Measurements from ENCODE around the gene KRT16. TPM values are rescaled to one million over a fixed set of nuclear protein-coding genes. Genes with fewer than 3 reads are reported as not detected.

The KRT16 gene
- total and polyA plus RNA-seq, 2 donors (not counting 1 experiment from before 2014, with no cell fraction given): not detected

DNA sequence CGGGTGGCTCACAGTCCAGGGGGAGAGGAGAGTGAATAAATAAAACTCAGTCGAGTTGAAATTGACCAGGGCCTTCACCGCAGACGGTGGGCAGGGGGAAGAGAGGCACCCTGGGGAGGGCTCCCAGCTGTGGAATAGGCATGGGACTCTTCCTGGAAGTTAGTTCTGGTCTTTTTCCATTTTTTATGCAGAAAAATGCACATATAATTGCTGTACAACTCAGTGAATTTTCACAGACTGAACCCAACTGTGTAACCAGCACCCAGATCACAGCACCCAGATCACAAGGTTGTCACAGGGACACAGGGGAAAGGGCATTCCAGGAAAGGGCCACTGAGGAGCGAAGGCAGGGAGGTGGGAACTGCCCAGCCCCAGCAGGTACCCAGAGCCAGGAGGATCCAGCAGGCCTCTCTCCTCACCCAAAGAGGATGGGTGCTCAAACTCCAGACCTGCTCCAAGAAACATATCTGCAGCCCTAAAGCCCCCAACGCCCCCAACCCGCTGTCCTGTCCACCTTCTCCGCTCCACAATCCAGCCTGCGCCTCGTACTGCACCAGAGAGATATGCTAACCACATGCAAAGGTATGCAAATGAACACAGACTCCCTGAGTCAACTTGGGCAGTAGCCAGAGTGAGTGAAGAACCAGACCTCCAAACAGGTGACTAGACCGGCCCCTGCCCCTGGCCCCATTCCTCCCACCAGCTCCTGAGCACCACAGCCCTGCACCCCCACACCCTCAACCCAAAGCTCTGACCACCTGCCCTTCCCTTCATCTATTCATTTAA, 47.1 kb upstream of the KRT16 start:
- Histone ChIP-seq H4K20me1 (ENCODE audit: control insufficient read depth, insufficient read depth, low read length, poor library complexity, severe bottlenecking) (no peaks in the 10 kb centered on the region), H3K4me3 (ENCODE audit: control extremely low read depth in 1 of 5, extremely low read depth in 1 of 5, insufficient read depth in 1 of 5, low read depth in 2 of 5, low read length in 4 of 5) (no peak overlapping the region), H3K9ac (ENCODE audit: low read length) (no peak overlapping the region), H2AFZ (ENCODE audit: insufficient read depth, low read depth, low read length, poor library complexity, severe bottlenecking) (no peak overlapping the region), H3K36me3 (replicated peaks in 1 of 2; ENCODE audit: control extremely low read depth in 1 of 2, control insufficient read depth in 1 of 2, extremely low read depth in 1 of 2, insufficient read depth in 2 of 2, low read length in 1 of 2) (no peaks in the 10 kb centered on the region), H3K27me3 (replicated peaks in 1 of 4; ENCODE audit: control extremely low read depth in 1 of 4, control insufficient read depth in 3 of 4, insufficient read depth in 4 of 4, low read length in 3 of 4) (no peaks in the 10 kb centered on the region), H3K4me1 (ENCODE audit: control insufficient read depth in 2 of 2, insufficient read depth in 2 of 2, low read length in 2 of 2) (peaks cover 0 to 8% of the 10 kb centered on the region in 2 donors), H3K79me2 (ENCODE audit: control insufficient read depth, insufficient read depth, low read length) (no peaks in the 10 kb centered on the region), H3K4me2 (replicated peaks; ENCODE audit: low read depth, low read length, poor library complexity, severe bottlenecking) (no peak overlapping the region), H3K9me3 (ENCODE audit: control extremely low read depth in 1 of 3, control insufficient read depth in 2 of 3, insufficient read depth in 1 of 3, low read length in 2 of 3) (no peaks in the 10 kb centered on the region), H3K27ac (ENCODE audit: low read length in 2 of 2) (no peak overlapping the region)
- no peak overlapping the region for H3K27ac Mint-ChIP-seq
- H3K4me3 Mint-ChIP-seq: no peak overlapping the region
- no peaks in the 10 kb centered on the region for H3K9me3 Mint-ChIP-seq (ENCODE audit: insufficient read depth)
- no peaks in the 10 kb centered on the region for H3K27me3 Mint-ChIP-seq
- TF ChIP-seq CTCF (IDR thresholded peaks at IDR 0.05) (no peak), EZH2 (IDR thresholded peaks at IDR 0.05; ENCODE audit: borderline replicate concordance, insufficient read depth, low read depth, low read length, poor library complexity, severe bottlenecking) (no peak)
- DNase-seq (no peak), ATAC-seq (ENCODE audit: low read depth) (no peak)
- ChIA-PET POLR2A (no interaction called here), CTCF (interaction anchor here (1.6 to 11.3 kb wide), 2 partner anchors 11 to 1043 kb away, joined by 5 to 438 read pairs; no protein-coding TSS in a partner anchor)
- intact Hi-C loops (cut with micrococcal nuclease): no loop called here
- WGBS (ENCODE audit: insufficient coverage): 87% methylated on average over 11 of the region's 11 CpGs
- H3K4me1 Mint-ChIP-seq: peaks cover 7% of the 10 kb centered on the region

- ChIA-PET POLR2A (no interaction called here), CTCF (interaction anchor here (0.6 to 1.9 kb wide), 4 partner anchors 10 to 868 kb away, joined by 3 to 10 read pairs (median 3); no protein-coding TSS in a partner anchor)
- H3K4me1 ChIP-seq (ENCODE audit: control insufficient read depth in 2 of 2, insufficient read depth in 2 of 2, low read length in 2 of 2): peaks cover 0 to 8% of the 10 kb centered on the region in 2 donors
- TF ChIP-seq EZH2 (IDR thresholded peaks at IDR 0.05; ENCODE audit: borderline replicate concordance, insufficient read depth, low read depth, low read length, poor library complexity, severe bottlenecking): no peak
- no peak for TF ChIP-seq CTCF (IDR thresholded peaks at IDR 0.05)
- Mint-ChIP-seq H3K27me3 (no peaks in the 10 kb centered on the region), H3K9me3 (ENCODE audit: insufficient read depth) (no peaks in the 10 kb centered on the region), H3K4me3 (no peak overlapping the region), H3K4me1 (peaks cover 7% of the 10 kb centered on the region), H3K27ac (no peak overlapping the region)
- H3K9ac ChIP-seq (ENCODE audit: low read length): no peak overlapping the region
- ATAC-seq (ENCODE audit: low read depth) (no peak), DNase-seq (no peak)
- no peak overlapping the region for H3K4me2 ChIP-seq (replicated peaks; ENCODE audit: low read depth, low read length, poor library complexity, severe bottlenecking)
- intact Hi-C loops (cut with micrococcal nuclease): no loop called here
- H4K20me1 ChIP-seq (ENCODE audit: control insufficient read depth, insufficient read depth, low read length, poor library complexity, severe bottlenecking): no peaks in the 10 kb centered on the region
- no peak overlapping the region for H3K4me3 ChIP-seq (ENCODE audit: control extremely low read depth in 1 of 5, extremely low read depth in 1 of 5, insufficient read depth in 1 of 5, low read depth in 2 of 5, low read length in 4 of 5)
- no peaks in the 10 kb centered on the region for H3K36me3 ChIP-seq (replicated peaks in 1 of 2; ENCODE audit: control extremely low read depth in 1 of 2, control insufficient read depth in 1 of 2, extremely low read depth in 1 of 2, insufficient read depth in 2 of 2, low read length in 1 of 2)
- H3K27ac ChIP-seq (ENCODE audit: low read length in 2 of 2): no peak overlapping the region
- no peaks in the 10 kb centered on the region for H3K27me3 ChIP-seq (replicated peaks in 1 of 4; ENCODE audit: control extremely low read depth in 1 of 4, control insufficient read depth in 3 of 4, insufficient read depth in 4 of 4, low read length in 3 of 4)
- no peaks in the 10 kb centered on the region for H3K9me3 ChIP-seq (ENCODE audit: control extremely low read depth in 1 of 3, control insufficient read depth in 2 of 3, insufficient read depth in 1 of 3, low read length in 2 of 3)
- 85% methylated on average over 2 of the region's 5 CpGs for WGBS (ENCODE audit: insufficient coverage)
- no peaks in the 10 kb centered on the region for H3K79me2 ChIP-seq (ENCODE audit: control insufficient read depth, insufficient read depth, low read length)
- no peak overlapping the region for H2AFZ ChIP-seq (ENCODE audit: insufficient read depth, low read depth, low read length, poor library complexity, severe bottlenecking)
These were observed 46.3 kb upstream of the KRT16 start for GRCh38 chr17:41658846-41659245.

Data from B cell (primary cell).